ENCODE measurements around the gene YTHDF1.
"Not testable (repeated sequence)": the region's sequence is repeated elsewhere in the genome, so short reads cannot be mapped to it uniquely, and the experiment has no call there.

Gene YTHDF1

DNA sequence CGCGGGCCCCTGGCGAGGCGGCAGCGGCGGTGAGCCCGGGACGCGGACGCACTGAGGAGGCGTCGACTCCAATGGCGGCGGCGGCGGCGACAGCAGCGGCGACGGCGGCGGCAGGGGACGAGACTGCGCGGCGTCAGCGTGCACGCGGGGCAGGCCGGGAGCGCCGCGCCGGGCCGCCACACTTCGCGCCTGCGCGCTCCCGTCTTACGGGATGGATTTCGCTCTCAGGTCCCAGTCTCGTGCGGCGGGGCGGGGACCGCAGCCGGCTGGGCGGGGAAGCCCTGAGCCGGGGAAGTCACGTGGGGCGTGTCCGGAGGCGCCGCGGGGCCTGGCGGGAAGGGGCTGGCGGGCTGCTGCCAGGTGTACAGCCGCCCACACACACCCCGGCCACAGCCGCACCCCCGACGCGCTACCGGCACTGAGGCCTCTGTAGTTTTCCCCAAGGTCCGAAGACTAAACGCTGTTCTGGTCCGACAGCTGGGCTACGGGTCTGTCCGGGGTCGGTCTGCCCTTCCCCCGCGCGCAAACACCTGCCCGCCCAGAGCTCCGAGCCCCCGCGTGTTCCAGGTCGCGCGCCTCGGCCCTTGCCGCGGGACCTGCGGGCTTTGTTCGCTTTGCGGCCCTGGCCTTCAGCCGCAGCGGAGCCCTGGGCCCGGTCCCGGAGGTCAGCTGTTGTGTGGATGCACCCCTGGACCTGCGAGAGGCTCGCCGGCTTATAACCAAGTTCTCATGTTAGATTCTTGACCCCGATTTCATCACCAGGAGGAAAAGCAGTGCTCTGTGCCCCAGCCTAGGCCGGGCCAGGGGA lies at the start of gene YTHDF1:
TSS of gene YTHDF1 (minus strand) at position 91 of the 808 bp plus-strand sequence. CDS start 239 bp downstream, outside the sequence.
- peak; percentile 94 for DNase-seq (ENCODE audit: low spot score)

GRCh38 chr20:63264519-63264918 lies 48.6 kb upstream of the YTHDF1 start:
- peak; percentile 45 for DNase-seq (ENCODE audit: low spot score)

DNA sequence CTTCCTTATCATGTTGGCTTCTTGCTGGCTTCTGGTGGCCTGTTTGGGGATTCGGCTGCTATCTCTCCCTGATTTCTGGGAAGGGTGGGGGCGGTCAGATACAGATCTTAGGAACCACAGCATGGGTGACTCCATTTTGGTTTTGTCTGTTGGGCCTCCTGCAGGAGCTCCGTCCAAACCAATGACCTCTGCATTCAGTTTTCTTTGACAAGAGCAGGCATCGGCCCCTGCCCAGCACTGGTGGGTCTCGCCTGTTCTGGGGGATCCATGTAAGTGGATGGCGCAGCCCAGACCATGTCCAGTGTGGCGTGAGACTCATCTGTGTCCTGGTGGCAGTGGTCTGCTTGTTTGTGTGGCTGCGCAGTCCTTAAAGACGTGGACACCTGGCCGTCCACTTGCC lies 48.1 kb upstream of the YTHDF1 start:
- DNase-seq (ENCODE audit: low spot score): no peak

DNA sequence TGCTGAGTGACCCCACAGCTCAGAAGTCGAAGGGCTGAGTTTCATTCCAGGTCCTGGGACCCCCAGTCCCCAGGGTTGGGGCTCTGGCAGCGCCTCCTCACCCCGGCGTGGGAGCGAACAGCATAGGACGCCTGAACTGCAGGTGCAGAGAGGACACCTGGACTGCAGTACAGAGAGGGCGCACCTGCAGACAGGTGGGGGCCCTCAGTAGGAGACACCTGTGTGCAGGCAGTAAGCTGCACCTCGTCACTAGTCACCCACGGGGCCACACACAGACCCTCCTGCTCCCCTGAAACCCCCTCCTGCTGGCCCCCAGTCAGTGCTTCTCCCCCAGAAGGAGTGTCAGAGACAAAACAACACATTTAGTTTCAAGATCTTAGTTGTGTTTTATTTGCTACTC lies 46.9 kb upstream of the YTHDF1 start:
- no peak for DNase-seq (ENCODE audit: low spot score)

- no peak for DNase-seq (ENCODE audit: low spot score)
Observed at GRCh38 chr20:63261795-63262528, 46.0 kb upstream of the YTHDF1 start.

DNA sequence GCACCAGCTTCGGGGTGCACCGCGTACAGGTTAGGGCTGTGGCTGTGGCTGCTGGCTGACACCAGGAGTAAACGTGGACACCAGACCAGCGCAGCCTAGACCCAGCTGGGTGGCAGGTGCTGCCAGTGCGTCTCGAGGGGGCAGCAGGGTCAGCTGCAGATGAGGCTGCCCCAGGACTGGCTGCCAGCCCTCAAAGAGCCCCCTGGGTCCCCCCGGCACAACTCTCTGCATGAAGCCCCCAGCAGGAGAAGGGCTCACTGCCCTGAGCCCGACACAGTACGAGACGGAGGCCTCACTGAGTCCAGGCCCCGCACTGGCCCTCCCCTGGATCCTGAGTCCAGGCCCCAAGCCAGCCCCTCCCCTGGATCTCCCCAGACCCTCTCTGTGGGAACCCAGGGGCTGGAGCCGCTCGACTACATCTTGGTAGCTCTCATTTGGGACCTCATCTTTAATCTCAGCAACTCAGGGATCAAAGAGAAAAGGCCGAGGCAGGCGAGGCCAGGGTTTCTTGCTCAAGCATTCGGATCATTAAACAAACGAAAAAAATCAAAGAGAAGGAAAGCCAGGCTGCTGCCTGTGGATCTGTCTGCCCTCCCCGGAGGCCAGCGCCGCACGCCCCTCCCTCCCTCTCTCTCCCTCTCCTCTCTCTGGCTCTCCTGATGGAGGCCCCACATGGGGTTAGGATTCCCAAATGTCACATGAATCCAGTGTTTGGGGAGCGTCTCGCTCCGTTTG lies 45.3 kb upstream of the YTHDF1 start:
- DNase-seq (ENCODE audit: low spot score): no peak

DNA sequence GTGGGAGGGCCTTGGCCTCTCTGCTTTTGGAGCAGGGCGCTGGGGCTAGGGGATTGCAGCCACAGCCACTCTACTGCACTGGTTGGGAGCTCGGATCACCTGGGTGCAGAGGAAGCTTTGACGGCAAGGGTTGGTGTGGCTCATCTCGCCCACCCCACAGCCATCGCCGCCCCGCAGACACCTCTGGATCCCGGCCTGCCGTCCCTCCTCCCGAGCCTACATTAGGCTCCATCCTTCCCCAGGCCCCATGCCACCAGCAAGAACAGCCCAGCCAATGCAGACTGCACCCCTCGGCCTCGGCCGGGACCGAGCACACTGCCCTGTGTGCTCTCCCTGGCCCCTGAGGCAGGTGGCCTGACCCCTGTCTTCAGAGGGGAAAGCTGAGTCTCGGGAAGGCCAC lies 44.6 kb upstream of the YTHDF1 start:
- DNase-seq (ENCODE audit: low spot score): no peak

GRCh38 chr20:63259734-63260460 lies 44.0 kb upstream of the YTHDF1 start:
- DNase-seq (ENCODE audit: low spot score): no peak

- no peak for DNase-seq (ENCODE audit: low spot score)
Observed at GRCh38 chr20:63258781-63259180, 42.9 kb upstream of the YTHDF1 start.

- DNase-seq (ENCODE audit: low spot score): no peak
Observed at GRCh38 chr20:63257629-63258028, 41.7 kb upstream of the YTHDF1 start.

DNA sequence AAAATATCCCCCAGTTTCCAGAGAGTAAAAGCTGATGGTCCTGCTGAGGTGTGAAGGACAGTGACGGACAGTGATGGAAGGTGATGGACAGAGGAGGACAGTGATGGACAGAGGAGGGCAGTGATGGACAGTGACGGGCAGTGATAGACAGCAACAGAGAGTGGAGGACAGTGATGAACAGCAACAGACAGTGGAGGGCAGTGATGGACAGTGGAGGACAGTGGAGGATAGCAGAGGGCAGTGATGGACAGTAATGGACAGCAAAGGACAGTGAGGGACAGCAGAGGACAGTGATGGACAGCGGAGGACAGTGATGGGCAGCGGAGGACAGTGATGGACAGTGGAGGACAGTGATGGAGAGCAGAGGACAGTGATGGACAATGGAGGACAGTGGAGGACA lies 41.0 kb upstream of the YTHDF1 start:
- no peak for DNase-seq (ENCODE audit: low spot score)

DNA sequence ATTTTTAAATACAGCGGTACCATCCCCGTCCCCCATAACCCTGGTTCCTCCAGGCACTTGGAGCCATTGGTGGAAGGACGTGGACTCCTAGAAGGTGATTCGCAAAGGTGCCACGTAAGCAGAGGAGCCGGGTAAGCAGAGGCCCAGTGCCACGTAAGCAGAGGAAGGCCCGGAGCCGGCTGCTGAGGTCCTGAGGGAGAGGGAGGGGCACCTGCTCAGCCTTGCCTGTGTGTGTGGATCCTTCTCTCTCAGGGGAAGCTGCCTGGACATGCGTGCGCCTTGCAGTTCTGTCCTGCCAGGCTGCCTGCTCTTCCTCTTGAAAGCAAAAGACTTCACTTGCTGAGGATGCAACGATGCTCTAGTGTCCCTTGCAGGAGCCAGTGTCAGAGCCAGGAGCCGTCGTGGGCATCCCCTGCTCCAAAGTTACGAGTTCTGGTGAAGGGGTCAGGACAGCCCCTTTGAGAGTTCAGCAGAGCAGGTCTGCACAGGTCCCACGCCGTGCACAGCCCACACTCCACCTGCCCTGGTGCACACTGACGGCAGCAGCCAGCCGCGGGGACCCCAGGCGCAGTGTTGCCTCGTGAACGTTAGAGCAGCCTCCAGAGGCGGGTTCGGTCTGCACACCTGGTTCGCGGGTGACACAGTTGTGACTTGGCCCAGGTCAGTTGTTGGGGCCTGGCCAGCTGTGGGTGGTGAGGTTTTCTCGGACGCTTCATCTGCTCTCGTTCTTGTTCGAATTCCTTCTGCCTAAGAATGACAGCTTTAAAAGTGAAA lies 40.2 kb upstream of the YTHDF1 start:
- no peak for DNase-seq (ENCODE audit: low spot score)

- DNase-seq (ENCODE audit: low spot score): no peak
Observed at GRCh38 chr20:63254606-63255384, 38.9 kb upstream of the YTHDF1 start.

DNA sequence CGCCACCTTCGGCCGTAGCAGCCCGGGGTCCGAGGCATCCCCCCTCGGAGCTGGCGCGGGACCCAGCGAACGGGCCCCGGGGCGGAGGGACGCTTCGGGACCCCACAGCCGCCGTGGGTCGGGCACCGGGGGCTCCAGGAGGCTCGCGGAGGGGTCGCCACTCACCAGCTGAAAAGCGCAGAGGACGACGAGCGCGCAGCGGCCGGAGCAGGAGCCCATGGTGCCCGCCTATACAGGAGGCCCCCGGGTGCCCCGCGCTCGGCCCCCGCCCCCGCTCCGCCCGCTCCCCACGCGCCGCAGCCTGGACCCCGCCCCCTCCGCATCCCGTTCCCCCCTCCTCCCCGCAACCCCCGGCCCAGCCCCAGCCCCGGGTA lies 38.3 kb upstream of the YTHDF1 start, which contains the start of gene NKAIN4:
TSS of gene NKAIN4 (minus strand) at position 232 of the 374 bp plus-strand sequence. CDS start at position 219, 13 bp downstream.
- DNase-seq (ENCODE audit: low spot score): no peak

DNA sequence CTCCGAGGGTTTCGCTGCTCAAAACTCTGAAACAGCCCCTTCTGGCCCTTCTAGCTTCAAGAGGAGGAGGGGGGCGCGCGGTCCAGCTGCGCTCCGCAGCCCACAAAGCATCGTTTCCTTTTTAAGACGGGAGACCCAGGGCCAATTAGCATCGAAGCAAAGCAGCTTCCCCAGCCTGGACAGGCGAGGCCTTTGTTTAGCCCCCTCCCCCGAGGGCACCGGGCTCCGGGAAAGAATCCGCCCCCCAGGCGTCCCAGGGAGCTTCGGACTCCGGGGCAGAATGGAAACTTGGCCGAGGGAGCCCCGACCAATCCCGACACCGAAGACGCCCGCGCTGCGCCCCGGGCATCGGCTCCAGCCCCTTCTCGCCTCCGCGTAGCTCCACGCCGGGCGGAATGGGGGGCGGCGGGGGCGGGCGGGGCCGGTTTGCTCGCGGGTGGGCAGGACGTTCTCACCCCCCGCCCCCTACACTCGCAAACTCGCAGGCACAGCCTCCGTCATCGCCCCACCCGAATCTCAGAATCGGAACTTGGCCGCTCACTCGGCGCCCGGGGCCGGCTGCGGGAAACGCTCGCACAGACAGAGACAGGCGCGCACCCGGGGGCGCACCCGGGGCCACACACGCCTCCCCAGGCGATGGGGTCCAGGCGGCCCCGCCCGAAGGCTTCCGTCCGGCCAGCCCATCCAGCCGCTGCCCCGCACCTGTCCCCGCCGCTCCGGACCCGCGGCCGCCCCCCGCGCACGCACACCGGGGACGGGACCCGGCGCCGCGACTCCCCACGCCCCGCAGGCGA lies 37.7 kb upstream of the YTHDF1 start:
- DNase-seq (ENCODE audit: low spot score): peak; percentile 39

- no peak for DNase-seq (ENCODE audit: low spot score)
Observed at GRCh38 chr20:63253065-63253437, 37.1 kb upstream of the YTHDF1 start.

- DNase-seq (ENCODE audit: low spot score): peak; percentile 70
Observed at GRCh38 chr20:63252284-63252711, 36.4 kb upstream of the YTHDF1 start.

DNA sequence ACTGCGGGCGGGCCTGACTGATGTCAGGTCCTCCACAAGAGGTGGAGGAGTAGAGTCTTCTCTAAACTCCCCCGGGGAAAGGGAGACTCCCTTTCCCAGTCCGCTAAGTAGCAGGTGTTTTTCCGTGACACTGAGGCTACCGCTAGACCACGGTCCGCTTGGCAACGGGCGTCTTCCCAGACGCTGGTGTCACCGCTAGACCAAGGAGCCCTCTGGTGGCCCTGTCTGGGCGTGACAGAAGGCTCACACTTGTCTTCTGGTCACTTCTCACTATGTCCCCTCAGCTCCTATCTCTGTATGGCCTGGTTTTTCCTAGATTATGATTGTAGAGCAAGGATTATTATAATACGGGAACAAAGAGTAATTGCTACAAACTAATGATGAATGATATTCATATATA lies 35.4 kb upstream of the YTHDF1 start:
- not testable (repeated sequence) for DNase-seq (ENCODE audit: low spot score)

- no peak for DNase-seq (ENCODE audit: low spot score)
Observed at GRCh38 chr20:63249891-63250290, 34.0 kb upstream of the YTHDF1 start.

Data from Ammon's horn (tissue), 1 donor.